Cardiac fibroblast (primary cell): ENCODE results near the gene STK11.

Experiments used
- DNase-seq, 2 donors: peaks; one replicate each; pipeline versions ENCODE4 v3.0.0 to v3.0.0-alpha.2; 2010; ENCODE audit warnings: low read depth in 2 of 2
- H3K4me3 ChIP-seq, 2 donors: replicated peaks in 1 of 2; 1 replicate in 1 of 2; 2 replicates in 1 of 2; pipeline ENCODE4 v1.5.1; 2011; ENCODE audit warnings: low read depth in 2 of 2, low read length in 2 of 2, mild to moderate bottlenecking in 2 of 2, moderate library complexity in 1 of 2
- TF ChIP-seq, protein P1 (sequence below): IDR thresholded peaks from one replicate; pipeline ENCODE4 v1.5.1; 2011; ENCODE audit warnings: low read depth, mild to moderate bottlenecking, low read length, inconsistent platforms

STK11 gene

DNA sequence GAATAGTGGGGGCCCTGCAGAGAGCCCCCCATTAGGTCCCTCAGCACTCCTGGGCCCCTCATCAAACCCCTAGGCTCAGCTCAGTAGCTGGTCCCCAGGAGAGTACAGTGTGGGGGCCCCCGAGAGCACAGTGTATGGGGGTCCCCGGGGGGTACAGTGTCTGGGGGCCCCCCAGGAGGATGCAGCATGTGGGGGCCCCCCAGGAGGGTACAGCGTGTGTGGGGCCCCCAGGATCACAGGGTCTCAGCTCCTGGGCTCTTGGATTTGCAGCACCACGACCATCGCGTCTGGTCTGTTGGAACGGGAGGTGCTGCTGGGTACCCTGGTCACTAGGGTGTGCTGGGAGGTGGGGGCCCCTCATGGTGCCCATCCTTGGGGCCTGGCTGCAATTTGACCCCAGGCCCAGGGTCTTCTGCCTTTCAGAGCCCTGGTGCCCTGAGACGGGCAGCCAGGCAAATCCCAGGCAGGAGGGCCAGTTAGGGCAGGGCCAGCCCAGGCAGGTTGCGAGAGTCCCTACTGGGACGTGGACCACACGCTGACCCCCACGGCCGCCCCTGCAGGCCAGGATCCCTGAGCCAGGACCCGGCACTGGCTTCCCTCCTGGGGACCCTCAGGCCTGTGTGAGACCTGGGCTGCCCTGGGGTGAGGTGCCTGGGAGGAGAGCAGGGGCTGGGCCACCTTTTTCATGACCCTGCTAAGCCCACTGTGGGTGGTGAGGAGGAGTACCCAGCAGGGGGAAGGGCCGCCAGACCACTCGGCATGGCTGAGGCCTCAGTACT lies 18.7 kb downstream of the STK11 start:
- DNase-seq, result no peak
- TF ChIP-seq, protein P1, sequence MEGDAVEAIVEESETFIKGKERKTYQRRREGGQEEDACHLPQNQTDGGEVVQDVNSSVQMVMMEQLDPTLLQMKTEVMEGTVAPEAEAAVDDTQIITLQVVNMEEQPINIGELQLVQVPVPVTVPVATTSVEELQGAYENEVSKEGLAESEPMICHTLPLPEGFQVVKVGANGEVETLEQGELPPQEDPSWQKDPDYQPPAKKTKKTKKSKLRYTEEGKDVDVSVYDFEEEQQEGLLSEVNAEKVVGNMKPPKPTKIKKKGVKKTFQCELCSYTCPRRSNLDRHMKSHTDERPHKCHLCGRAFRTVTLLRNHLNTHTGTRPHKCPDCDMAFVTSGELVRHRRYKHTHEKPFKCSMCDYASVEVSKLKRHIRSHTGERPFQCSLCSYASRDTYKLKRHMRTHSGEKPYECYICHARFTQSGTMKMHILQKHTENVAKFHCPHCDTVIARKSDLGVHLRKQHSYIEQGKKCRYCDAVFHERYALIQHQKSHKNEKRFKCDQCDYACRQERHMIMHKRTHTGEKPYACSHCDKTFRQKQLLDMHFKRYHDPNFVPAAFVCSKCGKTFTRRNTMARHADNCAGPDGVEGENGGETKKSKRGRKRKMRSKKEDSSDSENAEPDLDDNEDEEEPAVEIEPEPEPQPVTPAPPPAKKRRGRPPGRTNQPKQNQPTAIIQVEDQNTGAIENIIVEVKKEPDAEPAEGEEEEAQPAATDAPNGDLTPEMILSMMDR, result no peak
- H3K4me3 ChIP-seq, result no peak overlapping the region

DNA sequence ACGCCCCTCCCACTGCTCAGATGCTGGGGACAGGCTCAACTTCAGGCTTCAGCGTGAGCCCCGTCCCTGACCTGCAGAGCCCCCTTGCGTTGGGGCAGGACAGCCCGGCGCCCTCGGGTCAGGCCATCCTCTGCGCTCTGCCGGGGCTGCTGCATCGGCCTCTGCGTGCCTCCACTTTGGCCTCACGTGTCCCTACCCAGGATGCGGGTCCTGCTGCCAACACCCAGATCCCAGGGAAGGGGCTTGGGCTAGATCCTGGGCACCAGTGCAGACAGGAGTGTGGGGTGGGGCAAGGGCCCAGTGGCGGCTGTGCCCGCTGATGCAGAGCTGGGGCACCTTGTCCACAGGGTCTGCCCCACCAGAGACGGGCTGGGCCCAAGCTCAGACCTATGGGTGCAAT lies 19.3 kb downstream of the STK11 start:
- no peak for DNase-seq
- TF ChIP-seq, protein P1, result no peak
- H3K4me3 ChIP-seq, result no peak overlapping the region

DNA sequence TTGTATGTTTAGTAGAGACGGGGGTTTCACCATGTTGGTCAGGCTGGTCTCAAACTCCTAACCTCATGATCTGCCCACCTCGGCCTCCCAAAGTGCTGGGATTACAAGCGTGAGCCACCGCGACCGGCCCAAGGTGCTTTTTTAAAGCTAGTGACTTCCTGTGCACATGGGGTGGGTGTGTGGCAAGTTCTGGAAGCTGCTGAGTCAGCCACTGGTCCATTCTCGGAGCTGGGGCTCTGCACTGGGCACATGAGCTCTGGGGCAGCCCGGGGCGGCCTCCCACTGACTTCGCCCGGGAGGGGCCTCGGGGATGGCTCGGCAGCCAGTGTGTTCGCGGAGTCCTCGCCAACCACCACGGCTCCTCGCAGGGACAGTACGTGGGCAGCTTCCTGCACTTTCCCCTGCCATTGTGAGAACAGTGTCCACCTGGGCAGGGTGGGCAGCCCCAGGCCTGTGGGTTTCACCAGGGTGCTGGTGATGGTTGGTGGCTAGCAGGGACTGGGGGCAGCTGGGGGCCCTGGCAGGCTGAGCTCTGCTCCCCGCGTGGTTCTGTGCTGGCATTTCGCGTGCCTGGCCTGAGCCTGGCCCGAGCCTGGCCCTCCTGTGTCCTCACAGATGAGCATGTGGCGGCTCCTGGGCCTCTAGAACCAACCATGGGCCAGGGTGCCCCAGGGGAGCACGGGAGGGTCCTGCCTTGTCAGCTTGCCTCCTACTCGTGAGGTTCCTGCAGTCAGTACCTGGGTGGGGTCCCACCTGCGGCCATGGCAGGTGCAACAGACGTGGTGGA lies 20.1 kb downstream of the STK11 start:
- no peak for DNase-seq
- H3K4me3 ChIP-seq, result no peak overlapping the region
- TF ChIP-seq, protein P1, result no peak

DNA sequence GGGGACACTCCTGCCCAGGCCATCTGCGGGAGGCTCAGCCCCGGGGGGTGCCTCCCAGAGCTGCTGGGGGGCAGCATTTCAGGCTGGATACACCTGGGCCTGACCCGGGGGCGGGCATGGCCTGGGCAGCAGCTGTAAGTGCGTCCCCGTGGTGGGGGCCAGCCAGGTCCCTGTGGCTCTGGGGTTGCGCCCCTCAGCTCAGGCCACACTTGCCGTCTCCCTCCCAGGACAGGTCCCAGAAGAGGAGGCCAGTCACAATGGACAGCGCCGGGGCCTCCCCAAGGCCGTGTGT lies 20.6 kb downstream of the STK11 start:
- TF ChIP-seq, protein P1, result no peak
- H3K4me3 ChIP-seq, result no peak overlapping the region
- DNase-seq, result no peak

DNA sequence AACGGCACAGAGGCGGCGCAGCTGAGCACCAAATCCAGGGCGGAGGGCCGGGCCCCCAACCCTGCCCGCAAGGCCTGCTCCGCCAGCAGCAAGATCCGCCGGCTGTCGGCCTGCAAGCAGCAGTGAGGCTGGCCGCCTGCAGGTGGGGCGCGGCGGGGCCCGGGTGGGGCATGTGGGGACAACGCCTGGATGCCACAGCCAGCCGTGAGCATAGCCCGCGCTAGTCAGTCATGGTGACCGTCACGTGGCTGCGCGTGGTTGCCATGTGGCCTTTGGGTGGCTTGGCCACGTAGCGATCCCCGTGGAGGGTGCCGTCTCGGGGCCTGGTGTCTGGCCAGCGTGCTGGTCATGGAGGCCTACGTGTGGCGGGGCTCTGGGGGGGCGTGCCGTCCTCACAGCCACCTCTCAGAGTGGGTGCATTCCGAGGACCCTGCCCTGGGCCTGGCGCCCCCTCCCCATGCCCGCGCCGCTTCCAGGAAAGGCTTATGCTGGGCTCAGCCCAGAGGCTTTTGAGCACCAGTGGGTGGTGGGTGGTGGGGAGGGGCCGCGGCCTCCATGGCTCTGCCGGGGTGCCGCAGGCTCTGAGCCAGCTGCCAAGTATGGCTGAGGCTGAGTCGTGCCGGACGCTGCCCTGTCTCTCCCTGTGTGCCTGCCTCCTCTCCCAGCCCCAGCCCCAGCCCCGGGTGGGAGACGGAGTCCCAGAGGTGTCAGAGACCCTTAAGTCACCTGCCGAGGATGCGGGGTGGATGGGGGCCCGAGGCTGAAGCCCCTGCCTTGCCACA lies 21.1 kb downstream of the STK11 start:
- TF ChIP-seq, protein P1, result no peak
- no peak overlapping the region for H3K4me3 ChIP-seq
- no peak for DNase-seq

DNA sequence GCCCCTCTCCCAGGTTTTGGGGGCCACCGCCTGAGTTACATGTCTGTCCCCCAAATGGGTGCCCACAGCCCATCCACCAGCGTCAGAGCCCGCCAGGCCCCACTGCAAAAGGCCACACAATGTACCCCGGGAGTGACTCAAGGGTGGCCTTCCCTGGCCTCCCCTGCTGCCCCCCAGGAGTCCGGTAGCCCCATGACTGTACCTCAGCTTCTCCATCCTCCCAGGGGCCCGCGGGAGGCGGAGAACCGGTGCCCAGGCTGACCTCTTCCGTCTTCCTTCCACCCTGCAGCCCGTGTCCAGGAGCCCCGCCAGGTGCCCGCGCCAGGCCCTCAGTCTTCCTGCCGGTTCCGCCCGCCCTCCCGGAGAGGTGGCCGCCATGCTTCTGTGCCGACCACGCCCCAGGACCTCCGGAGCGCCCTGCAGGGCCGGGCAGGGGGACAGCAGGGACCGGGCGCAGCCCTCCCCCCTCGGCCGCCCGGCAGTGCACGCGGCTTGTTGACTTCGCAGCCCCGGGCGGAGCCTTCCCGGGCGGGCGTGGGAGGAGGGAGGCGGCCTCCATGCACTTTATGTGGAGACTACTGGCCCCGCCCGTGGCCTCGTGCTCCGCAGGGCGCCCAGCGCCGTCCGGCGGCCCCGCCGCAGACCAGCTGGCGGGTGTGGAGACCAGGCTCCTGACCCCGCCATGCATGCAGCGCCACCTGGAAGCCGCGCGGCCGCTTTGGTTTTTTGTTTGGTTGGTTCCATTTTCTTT lies 21.9 kb downstream of the STK11 start:
- no peak overlapping the region for H3K4me3 ChIP-seq
- DNase-seq, result no peak
- TF ChIP-seq, protein P1, result no peak
